GM21786 (cell line): ENCODE results near the gene LRRC41.
"Not testable (repeated sequence)": the region's sequence is repeated elsewhere in the genome, so short reads cannot be mapped to it uniquely, and the experiment has no call there.

Experiments used
- ATAC-seq: cut with Tn5 transposase; IDR thresholded peaks from one replicate; pipeline ENCODE4 v1.9.1; 2021; ENCODE audit not compliant: unreplicated experiment

The LRRC41 gene

DNA sequence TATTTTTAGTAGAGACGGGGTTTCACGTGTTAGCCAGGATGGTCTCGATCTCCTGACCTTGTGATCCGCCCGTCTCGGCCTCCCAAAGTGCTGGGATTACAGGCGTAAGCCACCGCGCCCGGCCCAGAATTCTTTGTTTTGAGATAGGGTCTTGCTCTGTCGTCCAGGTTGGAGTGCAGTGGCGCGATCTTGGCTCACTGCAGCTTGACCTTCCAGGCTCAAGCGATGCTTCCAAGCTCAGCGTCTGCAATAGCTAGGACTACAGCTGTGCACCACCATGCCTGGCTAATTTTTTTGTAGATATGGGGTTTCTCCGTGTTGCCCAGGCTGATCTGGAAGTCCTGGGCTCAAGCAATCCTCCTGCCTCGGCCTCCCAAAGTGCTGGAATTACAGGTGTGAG lies 57.3 kb downstream of the LRRC41 start:
- ATAC-seq, result not testable (repeated sequence)

DNA sequence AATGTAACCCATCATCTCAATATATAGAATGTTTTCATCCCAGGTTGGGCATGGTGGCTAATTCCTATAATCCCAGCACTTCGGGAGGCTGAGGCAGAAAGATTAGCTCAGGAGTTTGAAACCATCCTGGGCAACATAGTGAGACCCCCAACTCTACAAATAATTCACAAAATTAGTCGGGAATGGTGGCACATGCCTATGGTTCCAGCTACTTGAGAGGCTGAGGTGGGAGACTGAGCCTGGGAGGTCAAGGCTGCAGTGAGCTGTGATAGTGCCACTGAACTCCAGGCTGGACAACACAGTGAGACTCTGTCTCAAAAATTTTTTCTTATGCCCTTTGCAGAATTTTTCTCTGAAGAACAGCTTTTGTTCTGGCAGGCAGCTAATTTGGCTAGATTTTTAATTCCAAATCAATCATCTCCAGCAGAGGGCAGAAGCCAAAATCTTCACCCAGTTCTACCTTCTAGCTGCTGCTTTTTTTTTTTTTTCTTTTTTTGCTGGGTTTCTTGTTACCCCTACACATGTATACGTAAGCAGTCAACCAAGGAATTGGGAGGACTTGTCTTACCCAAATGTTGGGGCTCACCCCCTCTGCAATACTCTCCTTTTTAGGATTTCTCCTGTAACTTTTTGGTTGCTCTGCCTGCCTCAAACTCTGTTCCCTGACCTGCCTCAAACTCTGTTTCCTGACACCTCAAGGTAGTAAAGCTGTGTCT lies 58.6 kb downstream of the LRRC41 start:
- no peak for ATAC-seq

DNA sequence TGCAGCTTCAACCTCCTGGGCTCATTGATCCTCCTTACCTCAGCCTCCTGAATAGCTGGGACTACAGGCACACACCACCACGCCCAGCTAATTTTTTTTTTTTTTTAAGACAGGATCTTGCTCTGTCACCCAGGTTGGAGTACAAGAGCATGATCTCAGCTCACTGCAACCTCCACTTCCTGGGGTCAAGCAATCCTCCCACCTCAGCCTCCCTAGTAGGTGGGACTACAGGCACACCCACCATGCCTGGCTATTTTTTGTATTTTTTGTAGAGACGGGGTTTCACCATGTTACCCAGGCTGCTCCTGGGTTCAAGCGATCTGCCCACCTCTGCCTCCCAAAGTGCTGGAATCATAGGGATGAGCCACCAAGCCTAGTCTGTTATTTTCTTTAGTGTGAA lies 59.6 kb downstream of the LRRC41 start:
- not testable (repeated sequence) for ATAC-seq

DNA sequence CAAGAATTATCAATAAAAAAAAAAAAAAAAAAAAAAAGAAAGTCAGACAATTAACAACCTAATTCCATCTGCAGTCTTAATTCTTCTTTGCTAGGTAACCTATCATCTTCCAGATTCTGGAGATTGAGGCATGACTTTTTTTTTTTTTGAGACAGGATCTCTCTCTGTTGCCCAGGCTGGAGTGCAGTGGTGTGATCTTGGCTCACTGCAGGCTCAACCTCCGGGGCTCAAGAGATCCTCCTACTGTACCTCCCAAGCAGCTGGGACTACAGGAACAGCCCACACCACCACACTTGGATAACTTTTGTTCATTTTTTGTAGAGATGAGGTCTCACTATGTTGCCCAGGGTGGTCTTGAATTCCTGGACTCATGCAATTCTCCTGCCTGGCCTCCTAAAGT lies 60.5 kb downstream of the LRRC41 start:
- ATAC-seq, result no peak

DNA sequence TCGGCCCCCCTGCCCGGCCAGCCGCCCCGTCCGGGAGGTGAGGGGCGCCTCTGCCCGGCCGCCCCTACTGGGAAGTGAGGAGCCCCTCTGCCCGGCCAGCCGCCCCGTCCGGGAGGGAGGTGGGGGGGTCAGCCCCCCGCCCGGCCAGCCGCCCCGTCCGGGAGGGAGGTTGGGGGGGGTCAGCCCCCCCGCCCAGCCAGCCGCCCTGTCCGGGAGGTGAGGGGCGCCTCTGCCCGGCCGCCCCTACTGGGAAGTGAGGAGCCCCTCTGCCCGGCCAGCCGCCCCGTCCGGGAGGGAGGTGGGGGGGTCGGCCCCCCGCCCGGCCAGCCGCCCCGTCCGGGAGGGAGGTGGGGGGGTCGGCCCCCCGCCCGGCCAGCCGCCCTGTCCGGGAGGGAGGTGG lies 61.7 kb downstream of the LRRC41 start:
- ATAC-seq, result not testable (repeated sequence)

DNA sequence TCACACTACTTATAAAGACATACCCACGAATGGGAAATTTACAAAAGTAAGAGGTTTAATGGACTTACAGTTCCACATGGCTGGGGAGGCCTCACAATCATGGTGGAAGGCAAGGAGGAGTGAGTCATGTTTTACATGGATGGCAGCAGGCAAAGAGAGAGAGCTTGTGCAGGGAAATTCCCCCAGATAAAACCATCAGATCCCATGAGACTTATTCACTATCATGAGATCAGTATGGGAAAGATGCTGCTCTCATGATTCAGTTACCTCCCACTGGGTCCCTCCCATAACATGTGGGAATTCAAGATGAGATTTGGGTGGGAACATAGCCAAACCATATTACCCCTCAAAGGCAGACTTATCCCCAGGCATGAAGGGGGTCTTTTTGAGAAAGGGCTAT lies 64.6 kb downstream of the LRRC41 start:
- not testable (repeated sequence) for ATAC-seq

DNA sequence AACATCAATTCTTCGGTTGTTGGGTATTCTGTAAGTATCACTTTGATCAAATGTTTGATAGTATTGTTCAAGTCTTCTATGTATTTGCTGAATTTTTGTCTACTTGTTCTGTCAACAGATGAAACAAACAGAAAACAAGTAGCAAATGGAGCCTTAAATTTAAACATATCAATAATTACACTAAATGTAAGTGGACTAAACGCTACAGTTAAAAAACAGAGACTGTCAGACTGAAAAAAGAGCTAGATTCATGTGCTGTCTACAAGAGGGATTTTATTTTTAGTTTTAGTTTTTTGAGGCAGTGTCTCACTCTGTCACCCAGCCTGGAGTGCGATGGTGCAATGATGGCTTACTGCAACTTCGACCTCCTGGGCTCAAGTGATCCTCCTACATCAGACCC lies 66.5 kb downstream of the LRRC41 start:
- no peak for ATAC-seq

DNA sequence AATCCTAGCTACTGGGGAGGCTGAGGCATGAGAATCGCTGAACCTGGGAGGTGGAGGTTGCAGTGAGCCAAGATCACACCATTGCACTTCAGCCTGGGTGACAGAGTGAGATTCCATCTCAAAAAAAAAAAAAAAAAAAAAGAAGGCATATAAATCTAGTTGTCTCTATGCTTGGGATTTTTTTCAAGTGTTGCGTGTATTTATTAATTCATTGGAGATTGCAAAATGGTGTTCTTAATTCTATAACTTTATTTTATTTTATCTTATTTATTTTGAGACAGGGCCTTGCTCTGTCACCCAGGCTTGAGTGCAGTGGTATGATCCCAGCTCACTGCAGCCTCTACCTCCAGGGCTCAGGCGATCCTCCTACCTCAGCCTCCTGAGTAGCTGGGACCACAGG lies 72.2 kb downstream of the LRRC41 start:
- not testable (repeated sequence) for ATAC-seq
